Renal cortical epithelial cell (primary cell): ENCODE data around the gene MARCHF9. TPM values are rescaled to one million over a fixed set of nuclear protein-coding genes. Genes with fewer than 3 reads are reported as not detected.
A peak's percentile ranks its signal among the peaks of the same experiment; 100 is the strongest.

ENCODE experiments used
- DNase-seq: peaks from one replicate; pipeline ENCODE4 v3.0.0-alpha.2; 2011; ENCODE audit warnings: low read depth
- total RNA-seq: library from RNA; depleted of rRNA; stranded (reverse); fragments of >200 nt; gene quantifications from 2 replicates; pipeline ENCODE4 v1.2.3, GENCODE V29; 2014

MARCHF9 gene
- total RNA-seq, 1 donor from 2014 or later = 8.5 TPM

- DNase-seq = no peak
Observed at GRCh38 chr12:57796996-57797395, 42.1 kb downstream of the MARCHF9 start.

GRCh38 chr12:57797933-57798332 is 43.0 kb downstream of the MARCHF9 start:
- DNase-seq = peak; percentile 51

GRCh38 chr12:57800965-57801364 is 46.1 kb downstream of the MARCHF9 start:
- no peak for DNase-seq

- no peak for DNase-seq
Observed at GRCh38 chr12:57802607-57803006, 47.7 kb downstream of the MARCHF9 start.

- DNase-seq = peak; percentile 27
Observed at GRCh38 chr12:57803319-57803893, 48.5 kb downstream of the MARCHF9 start.

- DNase-seq = no peak
Observed at GRCh38 chr12:57806677-57807076, 51.8 kb downstream of the MARCHF9 start.

GRCh38 chr12:57807285-57807684 is 52.4 kb downstream of the MARCHF9 start:
- no peak for DNase-seq

GRCh38 chr12:57808351-57808750 is 53.4 kb downstream of the MARCHF9 start:
- DNase-seq = no peak

- DNase-seq = no peak
Observed at GRCh38 chr12:57809425-57809824, 54.5 kb downstream of the MARCHF9 start.

Other genes starting within 250 kb of the MARCHF9 start
- 6.1 and 17.5 TPM in 2 replicates for gene DDIT3, start 234.6 kb upstream of the MARCHF9 start, total RNA-seq
- 5.0 and 12.5 TPM in 2 replicates for gene MBD6, start 232.3 kb upstream of the MARCHF9 start, total RNA-seq
- 123 and 212 TPM in 2 replicates for gene DCTN2, start 207.9 kb upstream of the MARCHF9 start, total RNA-seq
- 0.35 and 2.5 TPM in 2 replicates for gene KIF5A, start 205.1 kb upstream of the MARCHF9 start, total RNA-seq
- 43.5 and 77.8 TPM in 2 replicates for gene PIP4K2C, start 163.9 kb upstream of the MARCHF9 start, total RNA-seq
- 5.9 and 19.6 TPM in 2 replicates for gene DTX3, start 150.3 kb upstream of the MARCHF9 start, total RNA-seq
- 1.7 and 7.0 TPM in 2 replicates for gene ARHGEF25, start 143.7 kb upstream of the MARCHF9 start, total RNA-seq
- 0.20 and 1.4 TPM in 2 replicates for gene B4GALNT1, start 121.9 kb upstream of the MARCHF9 start, total RNA-seq
- gene OS9, start 61.0 kb upstream of the MARCHF9 start, total RNA-seq = 186 and 325 TPM in 2 replicates
- gene AGAP2, start 16.4 kb upstream of the MARCHF9 start, total RNA-seq = under 0.01 and 0.17 TPM in 2 replicates
- gene TSPAN31, start 10.1 kb upstream of the MARCHF9 start, total RNA-seq = 64.0 and 105 TPM in 2 replicates
- gene CDK4, start 2.8 kb upstream of the MARCHF9 start, total RNA-seq = 101 and 145 TPM in 2 replicates
- gene CYP27B1, start 12.0 kb downstream of the MARCHF9 start, total RNA-seq = 0.50 and 0.87 TPM in 2 replicates
- 6.1 and 6.4 TPM in 2 replicates for gene METTL1, start 17.0 kb downstream of the MARCHF9 start, total RNA-seq
- 4.2 and 4.3 TPM in 2 replicates for gene EEF1AKMT3, start 17.5 kb downstream of the MARCHF9 start, total RNA-seq
- 24.8 and 43.6 TPM in 2 replicates for gene TSFM, start 27.7 kb downstream of the MARCHF9 start, total RNA-seq
- 1.9 and 2.8 TPM in 2 replicates for gene AVIL, start 63.6 kb downstream of the MARCHF9 start, total RNA-seq
- 16.3 and 81.9 TPM in 2 replicates for gene CTDSP2, start 91.6 kb downstream of the MARCHF9 start, total RNA-seq
- gene ATP23, start 186.5 kb downstream of the MARCHF9 start, total RNA-seq = 7.5 and 8.3 TPM in 2 replicates